ENCODE data around the gene FRY. TPM values are rescaled to one million over a fixed set of nuclear protein-coding genes. Genes with fewer than 3 reads are reported as not detected.

The FRY gene
- total RNA-seq, 4 donors from 2014 or later, result 5.8 to 17.4 (median 12.0) TPM

GRCh38 chr13:32086791-32087441, 55.3 kb downstream of the FRY start:
- intact Hi-C loops (cut with DNase I), result no loop called here
- WGBS, 2 donors, result 71 to 84% methylated on average over 2 to 4 of the region's 4 CpGs

GRCh38 chr13:32087955-32088747, 56.6 kb downstream of the FRY start:
- H3K9me3 ChIP-seq, result no peaks in the 10 kb centered on the region
- no peak overlapping the region for H3K27ac ChIP-seq
- 69 to 72% methylated on average over 1 of the region's 1 CpG for WGBS, 2 donors
- H3K36me3 ChIP-seq, result no peaks in the 10 kb centered on the region
- intact Hi-C loops (cut with DNase I), result no loop called here
- H3K4me3 ChIP-seq, result no peak overlapping the region
- no peak for TF ChIP-seq CTCF (IDR thresholded peaks at IDR 0.05)
- no peak for TF ChIP-seq POLR2A (IDR thresholded peaks at IDR 0.05)
- H3K27me3 ChIP-seq, result no peaks in the 10 kb centered on the region
- DNase-seq, result no peak
- H3K4me1 ChIP-seq, result no peaks in the 10 kb centered on the region

More at GRCh38 chr13:32086791-32087441, 55.3 kb downstream of the FRY start:
- TF ChIP-seq POLR2A (IDR thresholded peaks at IDR 0.05), result no peak
- TF ChIP-seq CTCF (IDR thresholded peaks at IDR 0.05), result no peak
- no peaks in the 10 kb centered on the region for H3K36me3 ChIP-seq
- no peak overlapping the region for H3K27ac ChIP-seq
- no peaks in the 10 kb centered on the region for H3K4me1 ChIP-seq
- DNase-seq, result no peak
- no peak overlapping the region for H3K4me3 ChIP-seq
- no peaks in the 10 kb centered on the region for H3K27me3 ChIP-seq
- no peaks in the 10 kb centered on the region for H3K9me3 ChIP-seq

- no peaks in the 10 kb centered on the region for H3K9me3 ChIP-seq
- no peak overlapping the region for H3K4me3 ChIP-seq
- WGBS, 2 donors, result 71 to 83% methylated on average over 5 of the region's 5 CpGs
- H3K27me3 ChIP-seq, result no peaks in the 10 kb centered on the region
- H3K27ac ChIP-seq, result no peak overlapping the region
- DNase-seq, result no peak
- no peaks in the 10 kb centered on the region for H3K36me3 ChIP-seq
- H3K4me1 ChIP-seq, result no peaks in the 10 kb centered on the region
- TF ChIP-seq CTCF (IDR thresholded peaks at IDR 0.05) (no peak), POLR2A (IDR thresholded peaks at IDR 0.05) (no peak)
- intact Hi-C loops (cut with DNase I), result no loop called here
Observed at GRCh38 chr13:32092496-32092895, 60.9 kb downstream of the FRY start.

- TF ChIP-seq POLR2A (IDR thresholded peaks at IDR 0.05), result no peak
- TF ChIP-seq CTCF (IDR thresholded peaks at IDR 0.05), result no peak
- H3K27ac ChIP-seq, result no peak overlapping the region
- no peak for DNase-seq
- no peaks in the 10 kb centered on the region for H3K27me3 ChIP-seq
- H3K36me3 ChIP-seq, result no peaks in the 10 kb centered on the region
- 67 to 77% methylated on average over 2 of the region's 2 CpGs for WGBS, 2 donors
- intact Hi-C loops (cut with DNase I), result no loop called here
- no peaks in the 10 kb centered on the region for H3K9me3 ChIP-seq
- no peak overlapping the region for H3K4me3 ChIP-seq
- H3K4me1 ChIP-seq, result no peaks in the 10 kb centered on the region
Observed at GRCh38 chr13:32093006-32093405, 61.4 kb downstream of the FRY start.

DNA sequence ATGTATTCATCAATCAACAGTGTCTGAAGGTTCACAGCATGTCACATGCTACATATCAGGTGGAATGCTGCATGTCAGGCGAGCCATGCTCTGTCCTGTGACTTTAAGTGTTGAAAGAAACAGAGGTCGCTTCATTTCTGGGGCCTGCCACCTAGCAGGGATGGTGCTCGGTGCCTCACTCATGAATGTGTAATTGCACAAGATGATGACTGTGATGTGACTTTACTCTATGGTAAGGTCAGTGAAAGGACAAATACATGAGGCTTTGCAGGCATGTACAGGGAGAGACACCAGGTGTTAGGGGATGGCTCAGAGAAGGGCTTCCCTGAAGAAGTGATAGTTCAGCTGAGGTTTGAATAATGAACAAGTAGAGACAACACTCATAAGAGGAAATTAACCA, 66.7 kb downstream of the FRY start:
- Histone ChIP-seq H3K9me3 (no peaks in the 10 kb centered on the region), H3K27ac (no peak overlapping the region), H3K4me3 (no peak overlapping the region), H3K4me1 (no peaks in the 10 kb centered on the region), H3K36me3 (no peaks in the 10 kb centered on the region), H3K27me3 (no peaks in the 10 kb centered on the region)
- WGBS, 2 donors, result 64 to 81% methylated on average over 3 of the region's 3 CpGs
- intact Hi-C loops (cut with DNase I), result no loop called here
- no peak for DNase-seq
- TF ChIP-seq CTCF (IDR thresholded peaks at IDR 0.05) (no peak), POLR2A (IDR thresholded peaks at IDR 0.05) (no peak)
